WTC11 (cell line): ENCODE data around the gene NRXN3. TPM values are rescaled to one million over a fixed set of nuclear protein-coding genes. Genes with fewer than 3 reads are reported as not detected.

Experiments used
- ATAC-seq: fragments of 200-7000 bp; cut with Tn5 transposase; 2 replicates; pipeline ENCODE4 v1.10.0; 2021; ENCODE audit warnings: mild to moderate bottlenecking, moderate library complexity
- CTCF ChIA-PET: fragments of 300-600 bp; sonication (Branson Sonifier 250); formaldehyde crosslinking; loops from one replicate; lab custom pipeline; 2021; ENCODE audit warnings: antibody characterized with exemption; lab: Charles Lee
- POLR2A ChIA-PET: fragments of 350-600 bp; sonication (Branson Sonifier 250); formaldehyde crosslinking; loops from one replicate; lab custom pipeline; 2021; ENCODE audit warnings: antibody characterized with exemption; lab: Charles Lee
- DNase-seq: peaks from one replicate; pipeline ENCODE4 v3.0.0; 2021; ENCODE audit warnings: low spot score
- H3K27ac Mint-ChIP-seq: 2 replicates; pipeline ENCODE4 v1.8.0; 2021; ENCODE audit warnings: mixed read lengths
- H3K27me3 Mint-ChIP-seq: 2 replicates; pipeline ENCODE4 v1.8.0; 2021; ENCODE audit warnings: low read depth, mild to moderate bottlenecking, moderate library complexity, mixed read lengths
- H3K36me3 Mint-ChIP-seq: 2 replicates; pipeline ENCODE4 v1.8.0; 2021; ENCODE audit warnings: mixed read lengths
- H3K4me1 Mint-ChIP-seq: 2 replicates; pipeline ENCODE4 v1.8.0; 2022; ENCODE audit warnings: mixed read lengths
- H3K4me3 Mint-ChIP-seq: 2 replicates; pipeline ENCODE4 v1.8.0; 2021; ENCODE audit warnings: mild to moderate bottlenecking, moderate library complexity, mixed read lengths
- H3K9me3 Mint-ChIP-seq: 2 replicates; pipeline ENCODE4 v1.8.0; 2021; ENCODE audit warnings: mixed read lengths
- CDX4 ChIP-seq: fragments of 250-450 bp; sonication (Bioruptor Pico); IDR thresholded peaks from 2 replicates; pipeline ENCODE4 v1.9.0; 2021; ENCODE audit warnings: moderate library complexity, mild to moderate bottlenecking, inconsistent platforms, borderline replicate concordance
- E2F1 ChIP-seq: sonication (generic); formaldehyde crosslinking; IDR thresholded peaks from 2 replicates; pipeline ENCODE4 v1.8.0; 2022; ENCODE audit warnings: mild to moderate bottlenecking, missing genetic modification reagents
- ETV6 ChIP-seq: sonication (generic); formaldehyde crosslinking; IDR thresholded peaks from 2 replicates; pipeline ENCODE4 v1.8.1; 2022; ENCODE audit warnings: mild to moderate bottlenecking, missing genetic modification reagents
- IRF1 ChIP-seq: sonication (generic); formaldehyde crosslinking; IDR thresholded peaks from 2 replicates; pipeline ENCODE4 v1.8.0; 2023; ENCODE audit warnings: missing genetic modification reagents
- IRF2 ChIP-seq: sonication (generic); formaldehyde crosslinking; IDR thresholded peaks from 2 replicates; pipeline ENCODE4 v1.8.0; 2022; ENCODE audit warnings: low read depth, missing genetic modification reagents, borderline replicate concordance
- NFYB ChIP-seq: sonication (generic); formaldehyde crosslinking; conservative IDR thresholded peaks from 2 replicates; pipeline ENCODE4 v1.8.0; 2022; ENCODE audit warnings: low read depth, missing genetic modification reagents
- NR1H2 ChIP-seq: sonication (generic); formaldehyde crosslinking; IDR thresholded peaks from 2 replicates; pipeline ENCODE4 v1.9.0; 2021; ENCODE audit warnings: mild to moderate bottlenecking, moderate library complexity, missing genetic modification reagents
- SOX15 ChIP-seq: fragments of 250-450 bp; sonication (Bioruptor Pico); IDR thresholded peaks from 2 replicates; pipeline ENCODE4 v1.9.0; 2021; ENCODE audit warnings: mild to moderate bottlenecking
- ZMAT4 ChIP-seq: fragments of 250-450 bp; sonication (Bioruptor Pico); IDR thresholded peaks from 2 replicates; pipeline ENCODE4 v1.9.0; 2021; ENCODE audit warnings: mild to moderate bottlenecking
- ZNF121 ChIP-seq: sonication (generic); formaldehyde crosslinking; IDR thresholded peaks from 2 replicates; pipeline ENCODE4 v1.8.0; 2023; ENCODE audit warnings: missing genetic modification reagents
- ZNF425 ChIP-seq: fragments of 250-450 bp; sonication (Bioruptor Pico); conservative IDR thresholded peaks from 2 replicates; pipeline ENCODE4 v1.9.0; 2021; ENCODE audit warnings: mild to moderate bottlenecking
- ZSCAN18 ChIP-seq: fragments of 250-450 bp; sonication (Bioruptor Pico); IDR thresholded peaks from 2 replicates; pipeline ENCODE4 v2.1.2; 2022; ENCODE audit warnings: mild to moderate bottlenecking, moderate library complexity
- total RNA-seq: library from RNA; stranded (reverse); gene quantifications from 3 replicates; pipeline ENCODE4 v1.2.3, GENCODE V29; 2021
- TF ChIP-seq, protein P1 (sequence below): fragments of 250-450 bp; sonication (Bioruptor Pico); IDR thresholded peaks from 2 replicates; pipeline ENCODE4 v1.9.0; 2021; ENCODE audit warnings: mild to moderate bottlenecking, borderline replicate concordance
- TF ChIP-seq, protein P2 (sequence below): sonication (generic); formaldehyde crosslinking; IDR thresholded peaks from 2 replicates; pipeline ENCODE4 v1.8.0; 2022; ENCODE audit warnings: mild to moderate bottlenecking, missing genetic modification reagents
- TF ChIP-seq, protein P3 (sequence below): sonication (generic); formaldehyde crosslinking; conservative IDR thresholded peaks from 2 replicates; pipeline ENCODE4 v1.8.1; 2022; ENCODE audit warnings: mild to moderate bottlenecking, missing genetic modification reagents
- TF ChIP-seq, protein P4 (sequence below): sonication (generic); formaldehyde crosslinking; IDR thresholded peaks from 2 replicates; pipeline ENCODE4 v1.8.1; 2022; ENCODE audit warnings: low read depth, missing genetic modification reagents, borderline replicate concordance

The NRXN3 gene
- total RNA-seq, 1 experiment from 2014 or later, result 3.0 TPM

DNA sequence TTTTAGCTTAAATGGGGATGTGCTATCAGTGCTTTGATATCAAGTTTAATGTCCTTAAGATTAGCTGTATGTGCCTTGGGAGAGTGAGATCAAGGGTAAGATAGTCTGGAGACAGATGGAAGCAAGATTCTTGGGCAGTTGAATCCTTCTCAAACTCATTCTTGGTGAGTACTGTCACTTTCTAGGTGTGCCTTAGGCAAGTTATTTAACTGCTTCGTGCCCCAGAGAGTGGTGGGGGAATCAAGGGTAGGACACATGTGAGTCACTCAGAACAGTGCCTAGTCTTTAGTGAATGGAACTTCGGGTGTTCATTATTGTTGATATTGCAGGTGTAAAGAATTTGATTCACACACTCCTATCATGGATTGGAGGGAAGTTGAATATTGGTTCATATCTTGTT, 1237.4 kb downstream of the NRXN3 start (continued):
- TF ChIP-seq, protein P1, sequence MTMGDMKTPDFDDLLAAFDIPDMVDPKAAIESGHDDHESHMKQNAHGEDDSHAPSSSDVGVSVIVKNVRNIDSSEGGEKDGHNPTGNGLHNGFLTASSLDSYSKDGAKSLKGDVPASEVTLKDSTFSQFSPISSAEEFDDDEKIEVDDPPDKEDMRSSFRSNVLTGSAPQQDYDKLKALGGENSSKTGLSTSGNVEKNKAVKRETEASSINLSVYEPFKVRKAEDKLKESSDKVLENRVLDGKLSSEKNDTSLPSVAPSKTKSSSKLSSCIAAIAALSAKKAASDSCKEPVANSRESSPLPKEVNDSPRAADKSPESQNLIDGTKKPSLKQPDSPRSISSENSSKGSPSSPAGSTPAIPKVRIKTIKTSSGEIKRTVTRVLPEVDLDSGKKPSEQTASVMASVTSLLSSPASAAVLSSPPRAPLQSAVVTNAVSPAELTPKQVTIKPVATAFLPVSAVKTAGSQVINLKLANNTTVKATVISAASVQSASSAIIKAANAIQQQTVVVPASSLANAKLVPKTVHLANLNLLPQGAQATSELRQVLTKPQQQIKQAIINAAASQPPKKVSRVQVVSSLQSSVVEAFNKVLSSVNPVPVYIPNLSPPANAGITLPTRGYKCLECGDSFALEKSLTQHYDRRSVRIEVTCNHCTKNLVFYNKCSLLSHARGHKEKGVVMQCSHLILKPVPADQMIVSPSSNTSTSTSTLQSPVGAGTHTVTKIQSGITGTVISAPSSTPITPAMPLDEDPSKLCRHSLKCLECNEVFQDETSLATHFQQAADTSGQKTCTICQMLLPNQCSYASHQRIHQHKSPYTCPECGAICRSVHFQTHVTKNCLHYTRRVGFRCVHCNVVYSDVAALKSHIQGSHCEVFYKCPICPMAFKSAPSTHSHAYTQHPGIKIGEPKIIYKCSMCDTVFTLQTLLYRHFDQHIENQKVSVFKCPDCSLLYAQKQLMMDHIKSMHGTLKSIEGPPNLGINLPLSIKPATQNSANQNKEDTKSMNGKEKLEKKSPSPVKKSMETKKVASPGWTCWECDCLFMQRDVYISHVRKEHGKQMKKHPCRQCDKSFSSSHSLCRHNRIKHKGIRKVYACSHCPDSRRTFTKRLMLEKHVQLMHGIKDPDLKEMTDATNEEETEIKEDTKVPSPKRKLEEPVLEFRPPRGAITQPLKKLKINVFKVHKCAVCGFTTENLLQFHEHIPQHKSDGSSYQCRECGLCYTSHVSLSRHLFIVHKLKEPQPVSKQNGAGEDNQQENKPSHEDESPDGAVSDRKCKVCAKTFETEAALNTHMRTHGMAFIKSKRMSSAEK (CRISPR knock-in tag), result no peak
- TF ChIP-seq ETV6, result no peak
- TF ChIP-seq IRF2 (CRISPR knock-in tag), result no peak
- TF ChIP-seq, all 79 proteins: peak for 0

DNA sequence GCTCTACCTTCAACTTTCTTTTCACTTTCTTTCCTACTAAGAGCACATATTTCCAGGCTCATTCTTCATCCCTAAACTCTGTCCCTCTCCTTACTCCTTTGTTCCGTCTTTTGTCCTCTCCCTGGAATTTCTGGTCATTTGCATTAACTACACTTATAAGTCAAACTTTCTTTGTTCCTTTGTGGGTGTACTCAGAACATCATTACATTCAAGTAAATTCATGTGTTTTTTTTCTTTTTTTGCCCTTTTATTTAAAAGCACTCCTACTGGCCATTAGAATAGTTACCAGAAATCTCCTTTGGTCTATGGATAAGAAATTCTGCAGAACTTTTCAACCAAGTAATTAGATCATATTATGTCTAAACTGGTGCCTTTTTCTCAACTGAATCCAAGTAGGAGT, 1238.5 kb downstream of the NRXN3 start:
- no peak overlapping the region for H3K4me3 Mint-ChIP-seq
- TF ChIP-seq, protein P2, sequence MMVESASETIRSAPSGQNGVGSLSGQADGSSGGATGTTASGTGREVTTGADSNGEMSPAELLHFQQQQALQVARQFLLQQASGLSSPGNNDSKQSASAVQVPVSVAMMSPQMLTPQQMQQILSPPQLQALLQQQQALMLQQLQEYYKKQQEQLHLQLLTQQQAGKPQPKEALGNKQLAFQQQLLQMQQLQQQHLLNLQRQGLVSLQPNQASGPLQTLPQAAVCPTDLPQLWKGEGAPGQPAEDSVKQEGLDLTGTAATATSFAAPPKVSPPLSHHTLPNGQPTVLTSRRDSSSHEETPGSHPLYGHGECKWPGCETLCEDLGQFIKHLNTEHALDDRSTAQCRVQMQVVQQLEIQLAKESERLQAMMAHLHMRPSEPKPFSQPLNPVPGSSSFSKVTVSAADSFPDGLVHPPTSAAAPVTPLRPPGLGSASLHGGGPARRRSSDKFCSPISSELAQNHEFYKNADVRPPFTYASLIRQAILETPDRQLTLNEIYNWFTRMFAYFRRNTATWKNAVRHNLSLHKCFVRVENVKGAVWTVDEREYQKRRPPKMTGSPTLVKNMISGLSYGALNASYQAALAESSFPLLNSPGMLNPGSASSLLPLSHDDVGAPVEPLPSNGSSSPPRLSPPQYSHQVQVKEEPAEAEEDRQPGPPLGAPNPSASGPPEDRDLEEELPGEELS, result no peak
- TF ChIP-seq ZMAT4 (CRISPR knock-in tag), result no peak
- TF ChIP-seq, protein P3, sequence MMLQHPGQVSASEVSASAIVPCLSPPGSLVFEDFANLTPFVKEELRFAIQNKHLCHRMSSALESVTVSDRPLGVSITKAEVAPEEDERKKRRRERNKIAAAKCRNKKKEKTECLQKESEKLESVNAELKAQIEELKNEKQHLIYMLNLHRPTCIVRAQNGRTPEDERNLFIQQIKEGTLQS (CRISPR knock-in tag), result no peak
- no peak for TF ChIP-seq NR1H2 (CRISPR knock-in tag)
- TF ChIP-seq ZNF121 (CRISPR knock-in tag), result no peak
- TF ChIP-seq, protein P4, sequence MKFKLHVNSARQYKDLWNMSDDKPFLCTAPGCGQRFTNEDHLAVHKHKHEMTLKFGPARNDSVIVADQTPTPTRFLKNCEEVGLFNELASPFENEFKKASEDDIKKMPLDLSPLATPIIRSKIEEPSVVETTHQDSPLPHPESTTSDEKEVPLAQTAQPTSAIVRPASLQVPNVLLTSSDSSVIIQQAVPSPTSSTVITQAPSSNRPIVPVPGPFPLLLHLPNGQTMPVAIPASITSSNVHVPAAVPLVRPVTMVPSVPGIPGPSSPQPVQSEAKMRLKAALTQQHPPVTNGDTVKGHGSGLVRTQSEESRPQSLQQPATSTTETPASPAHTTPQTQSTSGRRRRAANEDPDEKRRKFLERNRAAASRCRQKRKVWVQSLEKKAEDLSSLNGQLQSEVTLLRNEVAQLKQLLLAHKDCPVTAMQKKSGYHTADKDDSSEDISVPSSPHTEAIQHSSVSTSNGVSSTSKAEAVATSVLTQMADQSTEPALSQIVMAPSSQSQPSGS (CRISPR knock-in tag), result no peak
- no peak for TF ChIP-seq ZNF425
- TF ChIP-seq CDX4 (CRISPR knock-in tag), result no peak
- no peak for TF ChIP-seq SOX15 (CRISPR knock-in tag)
- TF ChIP-seq NFYB (CRISPR knock-in tag), result no peak
- no peak for TF ChIP-seq ETV6
- no peak for TF ChIP-seq IRF1 (CRISPR knock-in tag)
- no peak for TF ChIP-seq ZSCAN18 (CRISPR knock-in tag)
- TF ChIP-seq E2F1 (CRISPR knock-in tag), result no peak
- H3K9me3 Mint-ChIP-seq, result peaks cover 9% of the 10 kb centered on the region
- no peaks in the 10 kb centered on the region; the same call in 1 of the 2 replicates for H3K27me3 Mint-ChIP-seq
- peaks cover 22% of the 10 kb centered on the region for H3K4me1 Mint-ChIP-seq
- H3K36me3 Mint-ChIP-seq, result no peaks in the 10 kb centered on the region
- ATAC-seq, result peak; percentile 46; the same call in 1 of the 2 replicates
- H3K27ac Mint-ChIP-seq, result no peak overlapping the region
- CTCF ChIA-PET, result no interaction called here
- DNase-seq, result no peak
- POLR2A ChIA-PET, result no interaction called here
